HEK293 (cell line): ENCODE measurements around the gene LZTFL1.

Experiments used
- CTCF ChIA-PET: fragments of 350-600 bp; formaldehyde crosslinking; extraction: SDS; loops from one replicate; lab custom pipeline; 2021; ENCODE audit warnings: antibody characterized with exemption; lab: Yijun Ruan, JAX
- POLR2A ChIA-PET: fragments of 300-600 bp; formaldehyde crosslinking; extraction: SDS; loops from one replicate; lab custom pipeline; 2020; ENCODE audit warnings: antibody characterized with exemption, inconsistent platforms; lab: Yijun Ruan, JAX
- H3K27ac ChIP-seq: fragments of 200-500 bp; sonication (Bioruptor generic); 2 replicates; pipeline ENCODE4 v1.5.1; 2014; ENCODE audit warnings: low read depth, low read length, control low read depth, inconsistent platforms; ENCODE audit errors: extremely low read depth
- H3K36me3 ChIP-seq, 2 experiments: fragments of 200-500 bp in 1 of 2; sonication (Bioruptor generic) in 1 of 2; 1 replicate in 1 of 2; 2 replicates in 1 of 2; pipeline ENCODE4 v1.5.1; 2014 to 2017; ENCODE audit warnings: inconsistent platforms in 2 of 2, low read length in 2 of 2; ENCODE audit not compliant: control insufficient read depth in 2 of 2, insufficient read depth in 1 of 2
- H3K4me1 ChIP-seq: fragments of 200-500 bp; sonication (Bioruptor generic); 2 replicates; pipeline ENCODE4 v1.5.1; 2014; ENCODE audit warnings: mild to moderate bottlenecking, low read length, inconsistent platforms; ENCODE audit not compliant: control insufficient read depth, insufficient read depth
- H3K4me3 ChIP-seq: 2 replicates; pipeline ENCODE4 v1.5.1; 2011; ENCODE audit warnings: low read depth, mild to moderate bottlenecking, control low read depth, low read length, moderate library complexity
- H3K9me3 ChIP-seq: fragments of 200-500 bp; sonication (Bioruptor generic); 2 replicates; pipeline ENCODE4 v1.5.1; 2014; ENCODE audit warnings: low read depth, low read length, inconsistent platforms; ENCODE audit not compliant: control insufficient read depth, insufficient read depth
- HOXA7 ChIP-seq: sonication (generic); formaldehyde crosslinking; IDR thresholded peaks from 2 replicates; pipeline ENCODE4 v1.8.1; 2022; ENCODE audit warnings: missing genetic modification reagents, borderline replicate concordance
- REST ChIP-seq: fragments of 450-650 bp; formaldehyde crosslinking; IDR thresholded peaks from 2 replicates; pipeline ENCODE4 v1.5.1; 2016; ENCODE audit warnings: missing biosample characterization, missing genetic modification characterization
- SETDB1 ChIP-seq: IDR thresholded peaks from one replicate; pipeline ENCODE4 v1.6.1; 2017; ENCODE audit warnings: mild to moderate bottlenecking, low read length, moderate library complexity, mixed read lengths; ENCODE audit not compliant: insufficient read length
- ZEB2 ChIP-seq: fragments of 450-650 bp; formaldehyde crosslinking; IDR thresholded peaks from 2 replicates; pipeline ENCODE4 v1.5.1; 2016; ENCODE audit warnings: missing biosample characterization, missing genetic modification characterization
- ZNF114 ChIP-seq: fragments of 450-650 bp; formaldehyde crosslinking; IDR thresholded peaks from 2 replicates; pipeline ENCODE4 v1.5.0; 2017; ENCODE audit warnings: missing biosample characterization, missing genetic modification characterization
- ZNF146 ChIP-seq: fragments of 450-650 bp; formaldehyde crosslinking; IDR thresholded peaks from 2 replicates; pipeline ENCODE4 v1.5.1; 2016; ENCODE audit warnings: missing biosample characterization, missing genetic modification characterization
- ZNF311 ChIP-seq: fragments of 450-650 bp; formaldehyde crosslinking; IDR thresholded peaks from 2 replicates; pipeline ENCODE4 v1.5.1; 2017; ENCODE audit warnings: missing biosample characterization, missing genetic modification characterization, borderline replicate concordance
- ZNF350 ChIP-seq: fragments of 450-650 bp; formaldehyde crosslinking; IDR thresholded peaks from 2 replicates; pipeline ENCODE4 v1.5.0; 2017; ENCODE audit warnings: missing biosample characterization, mild to moderate bottlenecking, missing genetic modification characterization
- ZNF394 ChIP-seq: fragments of 450-650 bp; formaldehyde crosslinking; IDR thresholded peaks from 2 replicates; pipeline ENCODE4 v1.5.1; 2016; ENCODE audit warnings: missing biosample characterization, missing genetic modification characterization, mild to moderate bottlenecking, moderate library complexity, borderline replicate concordance
- ZNF518A ChIP-seq: fragments of 450-650 bp; formaldehyde crosslinking; conservative IDR thresholded peaks from 2 replicates; pipeline ENCODE4 v1.5.1; 2016; ENCODE audit warnings: low read depth, missing biosample characterization, missing genetic modification characterization
- ZNF624 ChIP-seq: fragments of 450-650 bp; formaldehyde crosslinking; IDR thresholded peaks from 2 replicates; pipeline ENCODE4 v1.5.1; 2017; ENCODE audit warnings: missing biosample characterization, missing genetic modification characterization
- TF ChIP-seq, protein P1 (sequence below): fragments of 450-650 bp; formaldehyde crosslinking; IDR thresholded peaks from 2 replicates; pipeline ENCODE4 v1.5.1; 2017; ENCODE audit warnings: missing biosample characterization, missing genetic modification characterization
- TF ChIP-seq, protein P2 (sequence below): sonication (generic); formaldehyde crosslinking; IDR thresholded peaks from 2 replicates; pipeline ENCODE4 v1.8.1; 2022; ENCODE audit warnings: mild to moderate bottlenecking, moderate library complexity, missing genetic modification reagents
- TF ChIP-seq, protein P3 (sequence below): fragments of 450-650 bp; formaldehyde crosslinking; IDR thresholded peaks from 2 replicates; pipeline ENCODE4 v1.5.1; 2017; ENCODE audit warnings: missing biosample characterization, missing genetic modification characterization
- TF ChIP-seq, protein P4 (sequence below): fragments of 450-650 bp; formaldehyde crosslinking; IDR thresholded peaks from 2 replicates; pipeline ENCODE4 v1.5.1; 2016; ENCODE audit warnings: missing biosample characterization, missing genetic modification characterization
- TF ChIP-seq, protein P5 (sequence below): fragments of 450-650 bp; IDR thresholded peaks from 2 replicates; pipeline ENCODE4 v1.5.1; 2018; ENCODE audit warnings: missing biosample characterization, missing genetic modification characterization
- TF ChIP-seq, protein P6 (sequence below): fragments of 450-650 bp; formaldehyde crosslinking; IDR thresholded peaks from 2 replicates; pipeline ENCODE4 v1.5.1; 2016; ENCODE audit warnings: missing biosample characterization, missing genetic modification characterization

LZTFL1 gene

DNA sequence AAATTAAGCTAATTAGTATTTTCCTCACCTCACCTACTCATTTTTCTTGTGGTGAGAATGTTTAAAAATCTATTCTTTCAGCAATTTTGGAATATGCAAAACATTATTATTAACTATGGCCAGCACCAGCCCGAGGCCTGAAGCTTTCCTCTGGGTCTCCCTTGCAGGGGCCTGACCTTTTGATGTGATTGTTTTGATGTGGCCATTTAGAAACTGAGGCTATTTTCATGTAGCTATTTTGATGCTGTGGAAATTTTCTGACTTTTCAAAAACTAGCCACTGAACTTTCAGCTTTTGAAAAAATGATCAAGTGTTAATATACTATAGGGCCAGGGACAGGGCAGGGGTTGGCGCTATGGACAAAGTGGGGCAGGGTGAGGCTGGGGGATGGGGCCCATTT, 36.2 kb upstream of the LZTFL1 start (continued):
- no peak for TF ChIP-seq ZNF518A
- no peak for TF ChIP-seq ZNF624 (tag by site-specific recombination)
- no peak for TF ChIP-seq ZNF394 (tag by site-specific recombination)
- no peak for TF ChIP-seq ZNF311 (tag by site-specific recombination)
- TF ChIP-seq, protein P1, sequence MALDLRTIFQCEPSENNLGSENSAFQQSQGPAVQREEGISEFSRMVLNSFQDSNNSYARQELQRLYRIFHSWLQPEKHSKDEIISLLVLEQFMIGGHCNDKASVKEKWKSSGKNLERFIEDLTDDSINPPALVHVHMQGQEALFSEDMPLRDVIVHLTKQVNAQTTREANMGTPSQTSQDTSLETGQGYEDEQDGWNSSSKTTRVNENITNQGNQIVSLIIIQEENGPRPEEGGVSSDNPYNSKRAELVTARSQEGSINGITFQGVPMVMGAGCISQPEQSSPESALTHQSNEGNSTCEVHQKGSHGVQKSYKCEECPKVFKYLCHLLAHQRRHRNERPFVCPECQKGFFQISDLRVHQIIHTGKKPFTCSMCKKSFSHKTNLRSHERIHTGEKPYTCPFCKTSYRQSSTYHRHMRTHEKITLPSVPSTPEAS: no peak
- TF ChIP-seq, protein P2, sequence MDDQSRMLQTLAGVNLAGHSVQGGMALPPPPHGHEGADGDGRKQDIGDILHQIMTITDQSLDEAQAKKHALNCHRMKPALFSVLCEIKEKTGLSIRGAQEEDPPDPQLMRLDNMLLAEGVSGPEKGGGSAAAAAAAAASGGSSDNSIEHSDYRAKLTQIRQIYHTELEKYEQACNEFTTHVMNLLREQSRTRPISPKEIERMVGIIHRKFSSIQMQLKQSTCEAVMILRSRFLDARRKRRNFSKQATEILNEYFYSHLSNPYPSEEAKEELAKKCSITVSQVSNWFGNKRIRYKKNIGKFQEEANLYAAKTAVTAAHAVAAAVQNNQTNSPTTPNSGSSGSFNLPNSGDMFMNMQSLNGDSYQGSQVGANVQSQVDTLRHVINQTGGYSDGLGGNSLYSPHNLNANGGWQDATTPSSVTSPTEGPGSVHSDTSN (CRISPR knock-in tag): no peak
- no peak for TF ChIP-seq REST (tag by site-specific recombination)
- TF ChIP-seq HOXA7 (CRISPR knock-in tag): no peak

GRCh38 chr3:45874677-45875346, 32.9 kb upstream of the LZTFL1 start:
- H3K36me3 ChIP-seq: no peaks in the 10 kb centered on the region
- no peaks in the 10 kb centered on the region for H3K4me1 ChIP-seq
- no peak overlapping the region for H3K4me3 ChIP-seq
- no peak overlapping the region for H3K27ac ChIP-seq
- H3K9me3 ChIP-seq: no peaks in the 10 kb centered on the region
- ChIA-PET POLR2A (no interaction called here), CTCF (no interaction called here)
- TF ChIP-seq ZNF114 (tag by site-specific recombination) (no peak), ZEB2 (no peak), ZNF146 (no peak), HOXA7 (CRISPR knock-in tag) (no peak), ZNF350 (tag by site-specific recombination) (no peak), SETDB1 (no peak)
- TF ChIP-seq, protein P3, sequence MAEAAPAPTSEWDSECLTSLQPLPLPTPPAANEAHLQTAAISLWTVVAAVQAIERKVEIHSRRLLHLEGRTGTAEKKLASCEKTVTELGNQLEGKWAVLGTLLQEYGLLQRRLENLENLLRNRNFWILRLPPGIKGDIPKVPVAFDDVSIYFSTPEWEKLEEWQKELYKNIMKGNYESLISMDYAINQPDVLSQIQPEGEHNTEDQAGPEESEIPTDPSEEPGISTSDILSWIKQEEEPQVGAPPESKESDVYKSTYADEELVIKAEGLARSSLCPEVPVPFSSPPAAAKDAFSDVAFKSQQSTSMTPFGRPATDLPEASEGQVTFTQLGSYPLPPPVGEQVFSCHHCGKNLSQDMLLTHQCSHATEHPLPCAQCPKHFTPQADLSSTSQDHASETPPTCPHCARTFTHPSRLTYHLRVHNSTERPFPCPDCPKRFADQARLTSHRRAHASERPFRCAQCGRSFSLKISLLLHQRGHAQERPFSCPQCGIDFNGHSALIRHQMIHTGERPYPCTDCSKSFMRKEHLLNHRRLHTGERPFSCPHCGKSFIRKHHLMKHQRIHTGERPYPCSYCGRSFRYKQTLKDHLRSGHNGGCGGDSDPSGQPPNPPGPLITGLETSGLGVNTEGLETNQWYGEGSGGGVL (tag by site-specific recombination): no peak
- TF ChIP-seq, protein P4, sequence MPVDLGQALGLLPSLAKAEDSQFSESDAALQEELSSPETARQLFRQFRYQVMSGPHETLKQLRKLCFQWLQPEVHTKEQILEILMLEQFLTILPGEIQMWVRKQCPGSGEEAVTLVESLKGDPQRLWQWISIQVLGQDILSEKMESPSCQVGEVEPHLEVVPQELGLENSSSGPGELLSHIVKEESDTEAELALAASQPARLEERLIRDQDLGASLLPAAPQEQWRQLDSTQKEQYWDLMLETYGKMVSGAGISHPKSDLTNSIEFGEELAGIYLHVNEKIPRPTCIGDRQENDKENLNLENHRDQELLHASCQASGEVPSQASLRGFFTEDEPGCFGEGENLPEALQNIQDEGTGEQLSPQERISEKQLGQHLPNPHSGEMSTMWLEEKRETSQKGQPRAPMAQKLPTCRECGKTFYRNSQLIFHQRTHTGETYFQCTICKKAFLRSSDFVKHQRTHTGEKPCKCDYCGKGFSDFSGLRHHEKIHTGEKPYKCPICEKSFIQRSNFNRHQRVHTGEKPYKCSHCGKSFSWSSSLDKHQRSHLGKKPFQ: no peak
- TF ChIP-seq, protein P5, sequence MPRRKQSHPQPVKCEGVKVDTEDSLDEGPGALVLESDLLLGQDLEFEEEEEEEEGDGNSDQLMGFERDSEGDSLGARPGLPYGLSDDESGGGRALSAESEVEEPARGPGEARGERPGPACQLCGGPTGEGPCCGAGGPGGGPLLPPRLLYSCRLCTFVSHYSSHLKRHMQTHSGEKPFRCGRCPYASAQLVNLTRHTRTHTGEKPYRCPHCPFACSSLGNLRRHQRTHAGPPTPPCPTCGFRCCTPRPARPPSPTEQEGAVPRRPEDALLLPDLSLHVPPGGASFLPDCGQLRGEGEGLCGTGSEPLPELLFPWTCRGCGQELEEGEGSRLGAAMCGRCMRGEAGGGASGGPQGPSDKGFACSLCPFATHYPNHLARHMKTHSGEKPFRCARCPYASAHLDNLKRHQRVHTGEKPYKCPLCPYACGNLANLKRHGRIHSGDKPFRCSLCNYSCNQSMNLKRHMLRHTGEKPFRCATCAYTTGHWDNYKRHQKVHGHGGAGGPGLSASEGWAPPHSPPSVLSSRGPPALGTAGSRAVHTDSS (tag by site-specific recombination): no peak
- TF ChIP-seq, protein P6, sequence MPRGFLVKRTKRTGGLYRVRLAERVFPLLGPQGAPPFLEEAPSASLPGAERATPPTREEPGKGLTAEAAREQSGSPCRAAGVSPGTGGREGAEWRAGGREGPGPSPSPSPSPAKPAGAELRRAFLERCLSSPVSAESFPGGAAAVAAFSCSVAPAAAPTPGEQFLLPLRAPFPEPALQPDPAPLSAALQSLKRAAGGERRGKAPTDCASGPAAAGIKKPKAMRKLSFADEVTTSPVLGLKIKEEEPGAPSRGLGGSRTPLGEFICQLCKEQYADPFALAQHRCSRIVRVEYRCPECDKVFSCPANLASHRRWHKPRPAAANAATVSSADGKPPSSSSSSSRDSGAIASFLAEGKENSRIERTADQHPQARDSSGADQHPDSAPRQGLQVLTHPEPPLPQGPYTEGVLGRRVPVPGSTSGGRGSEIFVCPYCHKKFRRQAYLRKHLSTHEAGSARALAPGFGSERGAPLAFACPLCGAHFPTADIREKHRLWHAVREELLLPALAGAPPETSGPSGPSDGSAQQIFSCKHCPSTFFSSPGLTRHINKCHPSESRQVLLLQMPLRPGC (tag by site-specific recombination): no peak
